HG03280 (cell line): ENCODE results near the gene HDAC10.
"Not testable (repeated sequence)": the region's sequence is repeated elsewhere in the genome, so short reads cannot be mapped to it uniquely, and the experiment has no call there.

Experiments
- ATAC-seq: cut with Tn5 transposase; IDR thresholded peaks from one replicate; pipeline ENCODE4 v1.9.1; 2021; ENCODE audit warnings: mild to moderate bottlenecking, moderate library complexity; ENCODE audit not compliant: unreplicated experiment

HDAC10 gene

GRCh38 chr22:50218153-50218995 lies 32.7 kb downstream of the HDAC10 start:
- no peak for ATAC-seq

- ATAC-seq: no peak
These were observed 33.4 kb downstream of the HDAC10 start for GRCh38 chr22:50217543-50218152.

- ATAC-seq: no peak
These were observed 34.2 kb downstream of the HDAC10 start for GRCh38 chr22:50216684-50217520.

- no peak for ATAC-seq
These were observed 34.9 kb downstream of the HDAC10 start for GRCh38 chr22:50216055-50216683.

- no peak for ATAC-seq
These were observed 35.6 kb downstream of the HDAC10 start for GRCh38 chr22:50215297-50216054.

GRCh38 chr22:50213263-50213662 lies 37.8 kb downstream of the HDAC10 start:
- ATAC-seq: no peak

GRCh38 chr22:50211147-50211546 lies 39.9 kb downstream of the HDAC10 start:
- no peak for ATAC-seq

- ATAC-seq: no peak
These were observed 40.5 kb downstream of the HDAC10 start for GRCh38 chr22:50210378-50211139.

GRCh38 chr22:50209893-50210292 lies 41.2 kb downstream of the HDAC10 start:
- no peak for ATAC-seq

GRCh38 chr22:50208939-50209892 lies 41.8 kb downstream of the HDAC10 start:
- ATAC-seq: no peak

GRCh38 chr22:50208430-50208938 lies 42.6 kb downstream of the HDAC10 start:
- ATAC-seq: no peak

- no peak for ATAC-seq
These were observed 43.5 kb downstream of the HDAC10 start for GRCh38 chr22:50207383-50208140.

- ATAC-seq: no peak
These were observed 44.5 kb downstream of the HDAC10 start for GRCh38 chr22:50206599-50206998.

- ATAC-seq: no peak
These were observed 45.1 kb downstream of the HDAC10 start for GRCh38 chr22:50205781-50206569.

GRCh38 chr22:50204998-50205397 lies 46.1 kb downstream of the HDAC10 start:
- ATAC-seq: not testable (repeated sequence)

- no peak for ATAC-seq
These were observed 46.5 kb downstream of the HDAC10 start for GRCh38 chr22:50204571-50204970.

- no peak for ATAC-seq
These were observed 47.8 kb downstream of the HDAC10 start for GRCh38 chr22:50203288-50203687.
